Endodermal cell (in vitro differentiated cells): ENCODE measurements around the gene OCA2. TPM values are rescaled to one million over a fixed set of nuclear protein-coding genes. Genes with fewer than 3 reads are reported as not detected.

Experiments
- DNase-seq: peaks from one replicate; pipeline ENCODE4 v3.0.0-alpha.2; 2017
- H3K27ac ChIP-seq: 2 replicates; pipeline ENCODE4 v1.5.1; 2013; ENCODE audit warnings: mild to moderate bottlenecking, low read depth, low read length, moderate library complexity
- H3K27me3 ChIP-seq: 2 replicates; pipeline ENCODE4 v1.6.1; 2013; ENCODE audit warnings: mild to moderate bottlenecking, low read length, moderate library complexity; ENCODE audit not compliant: insufficient read depth, control insufficient read depth, poor library complexity, severe bottlenecking
- H3K36me3 ChIP-seq: 2 replicates; pipeline ENCODE4 v1.7.0; 2013; ENCODE audit warnings: mild to moderate bottlenecking, low read length, moderate library complexity; ENCODE audit not compliant: control insufficient read depth, insufficient read depth
- H3K4me1 ChIP-seq: one replicate; pipeline ENCODE4 v1.7.0; 2013; ENCODE audit warnings: low read length; ENCODE audit not compliant: control insufficient read depth, insufficient read depth
- H3K4me3 ChIP-seq: 2 replicates; pipeline ENCODE4 v1.5.1; 2013; ENCODE audit warnings: mild to moderate bottlenecking, low read length, moderate library complexity
- H3K9ac ChIP-seq: 2 replicates; pipeline ENCODE4 v1.6.1; 2013; ENCODE audit warnings: mild to moderate bottlenecking, low read length, moderate library complexity; ENCODE audit not compliant: poor library complexity, severe bottlenecking; ENCODE audit errors: extremely low read depth
- H3K9me3 ChIP-seq: 2 replicates; pipeline ENCODE4 v1.6.1; 2013; ENCODE audit warnings: mild to moderate bottlenecking, low read length, moderate library complexity; ENCODE audit not compliant: control insufficient read depth
- H3K27ac Mint-ChIP-seq: 2 replicates; pipeline ENCODE4 v1.8.0; 2020; ENCODE audit warnings: mixed read lengths
- H3K27me3 Mint-ChIP-seq: 2 replicates; pipeline ENCODE4 v1.8.0; 2021; ENCODE audit warnings: mild to moderate bottlenecking, mixed read lengths; ENCODE audit not compliant: insufficient read depth
- H3K36me3 Mint-ChIP-seq: 2 replicates; pipeline ENCODE4 v1.8.0; 2020; ENCODE audit warnings: low read depth, mixed read lengths
- H3K4me1 Mint-ChIP-seq: 2 replicates; pipeline ENCODE4 v1.8.0; 2020; ENCODE audit warnings: mixed read lengths
- H3K4me3 Mint-ChIP-seq: 2 replicates; pipeline ENCODE4 v1.8.0; 2020; ENCODE audit warnings: mild to moderate bottlenecking, moderate library complexity, mixed read lengths
- H3K9me3 Mint-ChIP-seq: 2 replicates; pipeline ENCODE4 v1.8.0; 2020; ENCODE audit warnings: mild to moderate bottlenecking, mixed read lengths
- CTCF ChIP-seq: fragments of 200-600 bp; sonication (generic); conservative IDR thresholded peaks from 2 replicates; pipeline ENCODE4 v1.5.0; 2021; ENCODE audit warnings: antibody characterized with exemption, mild to moderate bottlenecking
- WGBS, 2 experiments: methylation state at CpG; one replicate each; pipeline versions ENCODE4 v1.1.5 to v1.1.7; 2013; ENCODE audit warnings: missing lambda C conversion rate in 2 of 2, mixed read lengths in 1 of 2; ENCODE audit not compliant: insufficient coverage in 1 of 2, insufficient read length in 1 of 2; 5-methylcytosine and 5-hydroxymethylcytosine counted together
- total RNA-seq, 2 donors: library from RNA; stranded (reverse); fragmentation: NEBNext Ultra II Directional in 1 of 2; extraction: Animal tissue kit (Norgen Biotek cat#: 25700) in 1 of 2; gene quantifications; 2 replicates in 1 of 2; 3 replicates in 1 of 2; pipeline ENCODE4 v1.2.1, GENCODE V29; 2021

Gene OCA2
- total RNA-seq, 2 donors from 2014 or later, result 0.29 to 0.84 TPM

GRCh38 chr15:28127036-28127435, 27.9 kb upstream of the OCA2 start:
- no peak overlapping the region for H3K4me3 Mint-ChIP-seq
- no peak overlapping the region for H3K9ac ChIP-seq
- H3K36me3 ChIP-seq, result peaks cover 83% of the 10 kb centered on the region
- peaks cover 59% of the 10 kb centered on the region for H3K36me3 Mint-ChIP-seq
- H3K27me3 ChIP-seq, result no peaks in the 10 kb centered on the region
- no peaks in the 10 kb centered on the region for H3K4me1 Mint-ChIP-seq
- H3K4me3 ChIP-seq, result no peak overlapping the region
- H3K9me3 ChIP-seq, result no peaks in the 10 kb centered on the region
- H3K9me3 Mint-ChIP-seq, result no peaks in the 10 kb centered on the region
- no peak for TF ChIP-seq CTCF
- 86 to 93% methylated on average over 8 to 11 of the region's 11 CpGs for WGBS, 2 experiments
- H3K27ac ChIP-seq, result no peak overlapping the region
- no peaks in the 10 kb centered on the region for H3K4me1 ChIP-seq
- no peak overlapping the region for H3K27ac Mint-ChIP-seq
- no peaks in the 10 kb centered on the region for H3K27me3 Mint-ChIP-seq
- peak; percentile 39 for DNase-seq

DNA sequence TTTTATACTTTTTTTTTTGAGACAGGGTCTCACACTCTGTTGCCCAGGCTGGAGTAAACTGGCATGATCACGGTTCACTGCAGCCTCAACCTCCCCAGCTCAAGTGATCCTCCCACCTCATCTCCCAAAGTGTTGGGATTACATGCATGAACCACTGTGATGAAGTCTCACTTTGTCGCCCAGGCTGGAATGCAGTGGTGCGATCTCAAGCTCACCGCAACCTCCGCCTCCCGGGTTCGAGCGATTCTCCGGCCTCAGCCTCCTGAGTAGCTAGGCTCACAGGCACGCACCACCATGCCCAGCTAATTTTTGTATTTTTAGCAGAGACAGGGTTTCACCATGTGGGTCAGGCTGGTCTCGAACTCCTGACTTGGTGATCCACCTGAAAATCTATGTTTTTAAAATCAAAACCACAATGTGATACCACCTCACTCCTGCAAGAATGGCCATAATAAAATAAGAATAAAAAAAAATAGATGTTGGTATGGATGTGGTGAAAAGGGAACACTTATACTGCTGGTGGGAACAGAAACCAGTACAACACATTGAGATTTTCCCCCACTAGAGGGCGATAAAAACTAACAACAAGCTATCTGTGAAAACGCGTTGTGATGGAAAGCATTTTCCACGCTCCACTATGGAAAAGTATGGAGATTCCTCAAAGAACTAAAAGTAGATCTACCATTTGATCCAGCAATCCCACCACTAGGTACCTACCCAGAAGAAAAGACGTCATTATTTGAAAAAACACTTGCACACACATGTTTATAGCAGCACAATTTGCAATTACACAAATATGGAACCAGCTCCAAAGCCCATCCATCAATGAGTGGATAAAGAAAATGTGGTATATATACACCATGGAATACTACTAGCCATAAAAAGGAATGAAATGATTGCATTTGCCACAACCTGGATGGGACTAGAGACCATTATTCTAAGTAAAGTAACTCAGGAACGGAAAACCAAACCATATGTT, 26.8 kb upstream of the OCA2 start:
- Mint-ChIP-seq H3K4me3 (no peak overlapping the region), H3K9me3 (no peaks in the 10 kb centered on the region), H3K4me1 (no peaks in the 10 kb centered on the region), H3K36me3 (peaks cover 63% of the 10 kb centered on the region), H3K27me3 (no peaks in the 10 kb centered on the region), H3K27ac (no peak overlapping the region)
- peak; percentile 39 for DNase-seq
- peaks cover 78% of the 10 kb centered on the region for H3K36me3 ChIP-seq
- no peaks in the 10 kb centered on the region for H3K9me3 ChIP-seq
- peak; percentile 81 for TF ChIP-seq CTCF
- H3K4me1 ChIP-seq, result no peaks in the 10 kb centered on the region
- no peak overlapping the region for H3K27ac ChIP-seq
- no peak overlapping the region for H3K9ac ChIP-seq
- 77 to 81% methylated on average over 12 to 17 of the region's 17 CpGs for WGBS, 2 experiments
- no peak overlapping the region for H3K4me3 ChIP-seq
- no peaks in the 10 kb centered on the region for H3K27me3 ChIP-seq

DNA sequence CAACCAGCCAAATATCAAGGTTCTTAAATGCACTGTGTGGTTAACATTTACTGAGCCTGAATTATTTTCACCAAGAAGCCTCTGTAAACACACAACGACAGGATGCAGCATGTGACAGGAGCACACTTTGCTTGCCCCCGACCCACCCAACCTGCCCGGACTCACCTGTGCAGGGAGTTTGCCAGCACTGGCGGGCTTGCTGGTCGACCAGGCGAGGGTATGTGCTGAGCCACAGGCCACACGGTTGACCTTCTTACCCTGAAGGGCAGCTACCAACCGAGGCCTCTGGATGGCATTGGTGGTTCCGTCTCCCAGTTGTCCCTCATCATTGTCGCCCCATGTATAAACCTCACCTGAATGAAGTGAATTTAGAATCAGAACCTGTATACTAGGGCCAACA, 25.7 kb upstream of the OCA2 start:
- no peak overlapping the region for H3K4me3 Mint-ChIP-seq
- no peak overlapping the region for H3K27ac ChIP-seq
- peaks cover 64% of the 10 kb centered on the region for H3K36me3 Mint-ChIP-seq
- no peak overlapping the region for H3K4me3 ChIP-seq
- WGBS, 2 experiments, result 92 to 98% methylated on average over 7 to 10 of the region's 10 CpGs
- TF ChIP-seq CTCF, result no peak
- no peaks in the 10 kb centered on the region for H3K4me1 Mint-ChIP-seq
- no peak overlapping the region for H3K9ac ChIP-seq
- no peaks in the 10 kb centered on the region for H3K9me3 ChIP-seq
- no peaks in the 10 kb centered on the region for H3K27me3 ChIP-seq
- peaks cover 78% of the 10 kb centered on the region for H3K36me3 ChIP-seq
- no peaks in the 10 kb centered on the region for H3K4me1 ChIP-seq
- peak; percentile 36 for DNase-seq
- H3K27ac Mint-ChIP-seq, result no peak overlapping the region
- H3K9me3 Mint-ChIP-seq, result no peaks in the 10 kb centered on the region
- no peaks in the 10 kb centered on the region for H3K27me3 Mint-ChIP-seq
